Globus pallidus (tissue), 1 donor: ENCODE results near the gene ZC3H14.
"Not testable (repeated sequence)": the region's sequence is repeated elsewhere in the genome, so short reads cannot be mapped to it uniquely, and the experiment has no call there.

Experiments used
- DNase-seq: peaks from one replicate; pipeline ENCODE4 v3.0.0-alpha.2; 2015; ENCODE audit warnings: low spot score

ZC3H14 gene

DNA sequence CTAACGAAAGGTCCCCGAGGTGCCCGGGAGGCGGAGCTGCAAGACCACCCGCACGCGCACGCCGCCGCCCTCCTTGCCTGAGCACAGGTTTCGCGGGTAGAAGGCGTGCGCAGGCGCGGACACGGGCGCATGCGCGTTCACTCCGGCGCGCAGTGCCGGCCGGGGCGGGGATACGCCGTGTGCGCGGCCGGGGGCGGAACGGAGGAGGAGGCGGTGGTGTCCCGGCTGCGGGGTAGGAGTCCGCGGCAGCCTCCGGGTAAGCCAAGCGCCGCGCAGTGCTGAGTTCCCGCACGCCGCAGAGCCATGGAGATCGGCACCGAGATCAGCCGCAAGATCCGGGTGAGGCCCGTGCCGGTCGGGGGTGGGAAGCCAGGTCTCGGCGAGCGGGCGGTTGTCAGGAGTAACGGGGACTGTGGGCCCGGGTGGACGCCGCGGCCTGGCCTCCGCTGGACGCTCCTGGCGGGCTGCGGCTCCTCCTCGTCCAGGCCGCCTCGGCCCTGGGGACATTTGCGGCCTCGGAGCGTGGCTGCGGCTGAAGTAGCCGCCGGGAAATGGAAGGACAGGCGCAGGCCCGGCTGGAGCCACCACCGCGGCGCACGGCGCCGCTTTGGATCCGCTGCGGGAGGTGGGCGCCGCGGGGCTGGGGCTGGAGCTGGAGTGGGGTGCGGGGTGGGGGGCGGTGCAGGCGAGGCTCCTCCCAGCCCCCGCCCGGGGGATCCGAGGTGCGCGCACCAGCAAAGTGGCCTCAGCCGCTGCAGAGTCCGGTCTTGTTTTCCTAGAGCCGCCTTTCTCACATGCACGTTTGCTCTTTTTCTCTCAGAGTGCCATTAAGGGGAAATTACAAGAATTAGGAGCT, at the start of gene ZC3H14:
Gene ZC3H14 (plus strand): TSS at position 207 of the 856 bp plus-strand sequence. CDS start 97 bp downstream, at position 304.
- DNase-seq: peak; percentile 84

GRCh38 chr14:88515499-88516221, 47.2 kb upstream of the ZC3H14 start:
- DNase-seq: no peak

- DNase-seq: no peak
Measured at GRCh38 chr14:88516861-88517357, 45.9 kb upstream of the ZC3H14 start.

- no peak for DNase-seq
Measured at GRCh38 chr14:88518592-88519512, 44.0 kb upstream of the ZC3H14 start.

DNA sequence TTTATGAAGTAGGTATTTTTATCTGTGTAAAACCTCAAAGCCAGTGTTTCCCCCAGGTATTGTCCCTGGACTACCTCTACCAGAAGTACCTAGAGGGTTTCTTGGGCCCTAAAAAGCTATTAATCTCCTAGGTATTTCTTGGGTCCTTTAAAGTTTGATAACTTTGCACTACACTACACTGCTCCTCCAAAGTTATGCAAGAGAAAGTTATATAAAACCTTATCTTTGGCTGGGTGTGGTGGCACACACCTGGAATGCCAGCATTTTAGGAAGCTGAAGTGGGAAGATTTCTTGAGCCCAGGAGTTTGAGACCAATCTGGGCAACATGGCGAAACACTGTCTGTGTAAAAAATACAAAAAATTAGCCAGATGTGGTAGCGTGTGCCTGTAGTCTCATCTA, 42.9 kb upstream of the ZC3H14 start:
- DNase-seq: no peak

DNA sequence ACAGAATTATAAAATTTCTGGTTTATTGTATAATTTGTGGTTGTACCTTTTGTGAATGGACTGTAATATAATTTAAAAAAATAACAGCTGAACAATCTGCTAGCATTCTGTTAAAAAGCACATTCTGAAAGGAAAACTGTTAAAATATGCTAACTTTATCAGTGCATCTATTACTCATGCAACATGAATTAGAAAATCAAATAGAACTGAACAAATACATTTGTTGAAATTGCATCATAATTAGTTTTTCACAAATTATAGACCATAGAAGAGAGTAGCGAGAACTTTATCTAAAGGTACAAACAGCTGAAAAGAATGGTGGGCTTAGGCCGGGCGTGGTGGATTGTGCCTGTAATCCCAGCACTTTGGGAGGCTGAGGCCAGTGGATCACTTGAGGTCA, 41.0 kb upstream of the ZC3H14 start:
- DNase-seq: no peak

DNA sequence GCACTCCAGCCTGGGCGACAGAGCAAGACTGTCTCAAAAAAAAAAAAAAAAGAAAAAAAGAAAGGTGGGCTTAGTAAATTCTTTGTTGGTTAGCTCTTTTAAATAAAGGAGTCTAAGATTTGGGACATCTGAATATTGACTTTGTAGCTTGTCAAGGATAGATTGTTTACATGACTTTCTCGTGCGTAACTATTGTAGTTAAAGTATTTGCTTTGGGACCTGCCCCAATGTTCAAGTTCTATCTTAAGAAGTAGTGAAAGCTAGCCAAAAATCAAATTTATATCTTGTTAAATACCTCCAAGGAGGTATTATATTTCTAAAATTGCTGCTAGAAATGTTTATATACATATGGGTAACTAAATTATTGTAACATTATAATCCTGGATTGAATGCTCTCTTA, 40.4 kb upstream of the ZC3H14 start:
- DNase-seq: no peak

DNA sequence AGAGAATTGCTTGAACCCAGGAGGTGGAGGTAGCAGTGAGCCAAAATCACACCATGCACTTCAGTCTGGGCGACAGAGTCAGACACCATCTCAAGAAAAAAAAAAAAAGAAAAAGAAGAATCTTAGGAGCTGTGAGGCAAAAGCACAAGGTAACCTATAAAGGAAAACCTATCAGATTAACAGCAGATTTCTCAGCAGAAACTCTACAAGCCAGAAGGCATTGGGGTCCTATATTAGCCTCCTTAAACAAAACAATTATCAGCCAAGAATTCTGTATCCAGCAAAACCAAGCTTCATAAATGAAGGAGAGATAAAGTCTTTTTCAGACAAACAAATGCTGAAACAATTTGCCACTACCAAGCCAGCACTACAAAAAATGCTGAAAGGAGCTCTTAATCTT, 32.9 kb upstream of the ZC3H14 start:
- DNase-seq: not testable (repeated sequence)

- no peak for DNase-seq
Measured at GRCh38 chr14:88533064-88533602, 29.7 kb upstream of the ZC3H14 start.

DNA sequence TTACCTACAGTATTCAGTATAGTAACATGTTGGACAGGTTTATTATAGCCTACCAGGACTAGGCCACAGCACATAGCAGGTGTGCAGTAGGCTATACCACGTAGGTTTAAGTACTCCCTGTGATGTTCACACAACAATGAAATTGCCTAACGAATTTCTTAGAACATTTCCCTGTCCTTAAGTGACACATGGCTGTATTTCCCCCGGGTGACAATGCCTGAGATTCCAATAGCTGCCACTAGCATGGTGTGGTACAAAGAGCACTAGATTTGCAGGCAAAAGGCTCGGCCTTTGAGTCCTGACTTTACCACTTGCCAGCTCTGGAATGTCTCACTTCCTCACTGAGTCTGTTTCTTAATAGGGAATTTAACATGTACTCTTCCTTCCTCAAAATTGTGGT, 27.7 kb upstream of the ZC3H14 start:
- no peak for DNase-seq

- no peak for DNase-seq
Measured at GRCh38 chr14:88535813-88536212, 27.0 kb upstream of the ZC3H14 start.

GRCh38 chr14:88541324-88541723, 21.5 kb upstream of the ZC3H14 start:
- DNase-seq: no peak

DNA sequence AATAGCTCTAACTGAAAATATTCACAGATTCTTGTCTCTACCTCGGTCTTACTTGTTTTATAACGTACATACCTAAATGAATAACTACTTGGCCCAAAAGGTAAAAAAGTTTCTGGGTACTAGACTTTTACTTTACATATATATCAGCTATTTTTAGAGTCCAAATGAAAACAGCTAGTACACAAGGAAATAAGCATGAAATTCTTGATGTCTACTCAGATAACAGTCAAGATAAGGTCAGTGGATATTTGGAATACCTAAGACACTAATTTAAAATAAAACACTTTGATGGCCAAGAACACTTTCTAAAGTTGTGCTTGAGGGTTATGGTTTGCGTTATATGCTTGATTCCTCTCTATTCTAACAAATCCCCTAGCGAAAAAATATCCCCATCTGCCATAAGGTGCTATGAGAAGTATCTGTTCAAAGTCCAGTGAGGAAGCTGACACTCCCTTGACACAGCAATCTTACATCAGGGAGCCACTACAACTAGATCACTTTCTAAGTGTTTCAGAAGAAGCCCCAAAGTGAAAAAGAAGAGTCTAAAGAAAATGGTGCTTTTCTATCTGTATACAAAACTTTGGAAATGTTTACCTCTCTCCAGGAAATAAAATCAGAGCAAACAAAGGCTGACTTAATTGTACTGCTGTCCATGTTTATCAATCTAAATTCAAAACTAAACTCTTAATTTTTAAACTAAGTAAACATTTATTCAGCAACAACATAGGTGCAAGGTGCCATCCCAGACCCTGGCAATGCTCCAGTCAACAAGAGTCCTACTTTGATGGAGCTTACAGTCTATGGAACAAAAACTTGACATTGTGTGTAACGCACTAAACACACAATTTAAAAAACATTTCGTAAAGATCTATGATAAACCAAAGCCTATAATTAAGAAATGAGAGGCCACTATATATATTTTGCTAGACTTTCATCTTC, 19.7 kb upstream of the ZC3H14 start:
- DNase-seq: no peak

DNA sequence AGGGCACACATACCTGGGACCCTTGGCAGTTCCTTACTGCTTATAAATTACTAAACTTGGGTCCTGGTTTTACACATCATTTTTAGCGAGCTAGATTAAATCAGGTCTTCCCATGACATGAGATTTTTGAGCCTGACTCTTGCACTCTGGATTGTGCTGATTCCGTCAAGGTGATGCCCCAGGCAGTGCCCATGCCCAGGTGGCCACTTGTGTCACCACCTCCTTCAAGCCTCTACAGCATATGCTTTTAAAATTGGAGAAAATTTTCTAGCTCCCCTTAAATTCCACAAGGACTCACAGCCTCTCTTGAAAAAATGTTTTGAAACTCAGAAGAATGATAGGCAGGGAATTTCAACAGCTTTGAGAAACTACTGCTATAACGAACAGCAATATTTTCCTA, 17.6 kb upstream of the ZC3H14 start:
- DNase-seq: no peak

- no peak for DNase-seq
Measured at GRCh38 chr14:88546621-88547385, 16.0 kb upstream of the ZC3H14 start.

DNA sequence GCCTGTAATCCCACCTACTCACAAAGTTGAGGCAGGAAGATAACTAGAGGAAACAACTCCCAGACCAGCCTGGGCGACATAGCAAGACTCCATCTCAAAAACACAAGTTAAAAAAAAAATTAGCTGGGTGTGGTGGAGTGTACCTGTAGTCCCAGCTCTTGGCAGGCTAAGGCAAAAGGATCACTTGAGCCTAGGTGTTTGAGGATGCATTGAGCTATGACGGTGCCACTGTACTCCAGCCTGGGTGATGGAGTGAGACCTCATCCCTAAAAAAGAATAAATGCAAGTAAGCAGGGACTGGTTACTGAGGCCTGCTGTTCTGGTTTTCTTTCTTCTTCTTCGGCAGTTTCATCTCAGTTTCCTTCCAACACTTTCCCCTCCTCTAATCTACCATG, 15.5 kb upstream of the ZC3H14 start:
- no peak for DNase-seq

DNA sequence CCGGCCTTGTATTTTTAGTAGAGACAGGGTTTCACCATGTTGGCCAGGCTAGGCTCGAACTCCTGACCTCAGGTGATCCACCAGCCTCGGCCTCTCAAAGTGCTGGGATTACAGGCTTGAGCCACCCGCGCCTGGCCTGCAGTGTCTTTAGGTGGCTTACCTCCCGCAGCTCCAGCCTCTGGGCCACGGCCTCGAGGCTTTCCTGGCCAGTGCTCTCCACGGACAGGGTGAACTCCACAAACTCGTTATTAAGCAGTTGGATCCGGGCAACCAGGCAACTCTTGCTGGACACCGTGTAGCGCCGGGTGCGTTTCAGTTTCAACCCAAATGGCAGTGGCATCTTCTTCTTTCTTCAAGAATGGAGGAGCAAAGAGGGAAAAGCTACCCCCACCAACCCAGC, 12.8 kb upstream of the ZC3H14 start:
- no peak for DNase-seq

GRCh38 chr14:88551094-88551870, 11.6 kb upstream of the ZC3H14 start:
- peak; percentile 80 for DNase-seq

- peak; percentile 34 for DNase-seq
Measured at GRCh38 chr14:88551980-88552431, 10.8 kb upstream of the ZC3H14 start.
